ENCODE results near the gene LY9. TPM values are rescaled to one million over a fixed set of nuclear protein-coding genes. Genes with fewer than 3 reads are reported as not detected.
A peak's percentile ranks its signal among the peaks of the same experiment; 100 is the strongest.

Gene LY9, protein sequence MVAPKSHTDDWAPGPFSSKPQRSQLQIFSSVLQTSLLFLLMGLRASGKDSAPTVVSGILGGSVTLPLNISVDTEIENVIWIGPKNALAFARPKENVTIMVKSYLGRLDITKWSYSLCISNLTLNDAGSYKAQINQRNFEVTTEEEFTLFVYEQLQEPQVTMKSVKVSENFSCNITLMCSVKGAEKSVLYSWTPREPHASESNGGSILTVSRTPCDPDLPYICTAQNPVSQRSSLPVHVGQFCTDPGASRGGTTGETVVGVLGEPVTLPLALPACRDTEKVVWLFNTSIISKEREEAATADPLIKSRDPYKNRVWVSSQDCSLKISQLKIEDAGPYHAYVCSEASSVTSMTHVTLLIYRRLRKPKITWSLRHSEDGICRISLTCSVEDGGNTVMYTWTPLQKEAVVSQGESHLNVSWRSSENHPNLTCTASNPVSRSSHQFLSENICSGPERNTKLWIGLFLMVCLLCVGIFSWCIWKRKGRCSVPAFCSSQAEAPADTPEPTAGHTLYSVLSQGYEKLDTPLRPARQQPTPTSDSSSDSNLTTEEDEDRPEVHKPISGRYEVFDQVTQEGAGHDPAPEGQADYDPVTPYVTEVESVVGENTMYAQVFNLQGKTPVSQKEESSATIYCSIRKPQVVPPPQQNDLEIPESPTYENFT
- total RNA-seq: 1 to 10 TPM; 1.3 to 8.0 TPM

DNA sequence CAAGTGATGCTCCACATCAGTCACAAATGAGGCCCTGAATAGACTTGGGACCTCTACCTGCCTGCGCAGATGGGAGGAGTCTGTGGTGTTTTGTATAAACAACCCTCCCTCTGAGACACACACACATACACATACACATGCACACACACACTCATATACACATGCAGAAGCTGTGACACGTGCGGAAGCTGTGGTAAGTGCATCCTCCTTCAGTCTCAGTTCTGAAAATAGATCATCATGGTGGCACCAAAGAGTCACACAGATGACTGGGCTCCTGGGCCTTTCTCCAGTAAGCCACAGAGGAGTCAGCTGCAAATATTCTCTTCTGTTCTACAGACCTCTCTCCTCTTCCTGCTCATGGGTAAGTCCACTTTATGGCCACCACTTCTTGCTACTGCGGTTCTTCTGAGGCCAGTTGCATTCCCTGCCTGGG is at the start of gene LY9:
Gene LY9, plus strand, starts transcription at position 224 of the 433 bp plus-strand sequence. Its CDS starts 14 bp downstream, at position 238.
- Mint-ChIP-seq H3K4me3 (peak within 1 kb of the TSS; percentile 74), H3K36me3 (peaks cover 8% of the 10 kb centered on the region), H3K4me1 (peaks cover 59% of the 10 kb centered on the region), H3K27ac (peak within 1 kb of the TSS; percentile 89), H3K27me3 (peaks cover 27% of the 10 kb centered on the region), H3K9me3 (ENCODE audit: low read depth) (no peaks in the 10 kb centered on the region)
- CTCF ChIA-PET: interaction anchor here (0.5 to 13.3 kb wide), 18 partner anchors 11 to 949 kb away, joined by 3 to 133 read pairs (median 4); partner anchors contain the start of genes CD244 and ITLN2
- DNase-seq (peak; percentile 93), ATAC-seq (peak; percentile 92)

GRCh38 chr1:160746836-160747500 is 49.0 kb upstream of the LY9 start:
- Mint-ChIP-seq H3K9me3 (ENCODE audit: low read depth) (no peaks in the 10 kb centered on the region), H3K27me3 (no peaks in the 10 kb centered on the region), H3K4me1 (peaks cover 93% of the 10 kb centered on the region), H3K27ac (peak overlapping the region; percentile 14), H3K4me3 (no peak overlapping the region), H3K36me3 (peaks cover 72% of the 10 kb centered on the region)
- DNase-seq: no peak
- CTCF ChIA-PET: interaction anchor here (1.1 to 7.6 kb wide), 10 partner anchors 8 to 243 kb away, joined by 3 to 70 read pairs (median 8); partner anchors contain the start of gene SLAMF7
- no peak for ATAC-seq

GRCh38 chr1:160747717-160748116 is 48.3 kb upstream of the LY9 start:
- no peak for ATAC-seq
- Mint-ChIP-seq H3K27ac (peak overlapping the region; percentile 60), H3K4me1 (peaks cover 93% of the 10 kb centered on the region), H3K9me3 (ENCODE audit: low read depth) (no peaks in the 10 kb centered on the region), H3K27me3 (no peaks in the 10 kb centered on the region), H3K36me3 (peaks cover 73% of the 10 kb centered on the region), H3K4me3 (no peak overlapping the region)
- no peak for DNase-seq
- CTCF ChIA-PET: interaction anchor here (0.8 to 7.6 kb wide), 12 partner anchors 8 to 243 kb away, joined by 3 to 70 read pairs (median 6); partner anchors contain the start of gene SLAMF7

DNA sequence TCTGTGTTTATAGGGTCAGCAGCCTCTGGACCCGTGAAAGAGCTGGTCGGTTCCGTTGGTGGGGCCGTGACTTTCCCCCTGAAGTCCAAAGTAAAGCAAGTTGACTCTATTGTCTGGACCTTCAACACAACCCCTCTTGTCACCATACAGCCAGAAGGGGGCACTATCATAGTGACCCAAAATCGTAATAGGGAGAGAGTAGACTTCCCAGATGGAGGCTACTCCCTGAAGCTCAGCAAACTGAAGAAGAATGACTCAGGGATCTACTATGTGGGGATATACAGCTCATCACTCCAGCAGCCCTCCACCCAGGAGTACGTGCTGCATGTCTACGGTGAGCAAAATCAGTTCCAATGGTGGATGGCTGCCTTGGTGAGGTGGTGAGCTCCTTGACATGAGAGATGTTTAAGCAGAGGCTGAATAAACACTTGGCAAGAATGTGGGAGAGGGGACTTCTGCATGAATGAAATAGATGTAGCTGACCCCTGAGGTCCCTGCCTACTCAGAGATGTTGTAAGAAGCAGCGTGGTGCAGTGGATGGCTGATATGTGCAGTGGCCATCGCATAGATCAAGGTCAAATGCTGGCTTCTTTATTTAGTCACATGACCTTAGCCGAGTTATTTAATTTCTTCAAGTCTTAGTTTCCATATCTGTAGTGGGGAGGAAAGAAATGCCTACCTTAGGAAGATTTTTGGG is 47.6 kb upstream of the LY9 start:
- H3K27me3 Mint-ChIP-seq: no peaks in the 10 kb centered on the region
- CTCF ChIA-PET: interaction anchor here (0.8 to 7.6 kb wide), 15 partner anchors 7 to 242 kb away, joined by 3 to 70 read pairs (median 4); partner anchors contain the start of gene SLAMF7
- H3K4me3 Mint-ChIP-seq: no peak overlapping the region
- peaks cover 93% of the 10 kb centered on the region for H3K4me1 Mint-ChIP-seq
- peak overlapping the region; percentile 3 for H3K27ac Mint-ChIP-seq
- H3K9me3 Mint-ChIP-seq (ENCODE audit: low read depth): no peaks in the 10 kb centered on the region
- no peak for DNase-seq
- peaks cover 75% of the 10 kb centered on the region for H3K36me3 Mint-ChIP-seq
- no peak for ATAC-seq

DNA sequence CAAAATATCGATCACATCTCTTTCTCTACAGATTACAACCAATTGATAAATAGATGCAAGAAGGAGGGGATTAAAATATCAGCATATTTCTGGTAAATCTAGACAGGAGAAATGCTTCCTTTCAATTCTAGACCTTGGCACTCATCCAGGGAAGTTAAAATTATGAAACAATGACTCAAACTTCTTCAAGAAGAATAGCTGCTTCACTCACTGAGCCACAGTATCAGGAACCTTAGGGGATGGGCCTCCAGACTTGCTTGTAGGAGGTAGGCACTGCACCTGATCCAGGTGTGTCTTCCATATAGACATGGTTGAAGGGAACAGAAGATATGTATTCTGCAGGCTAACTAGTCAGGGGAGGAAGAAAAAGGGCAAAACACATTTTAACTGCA is 47.1 kb upstream of the LY9 start:
- ATAC-seq (no peak), DNase-seq (no peak)
- H3K27ac Mint-ChIP-seq: peak overlapping the region; percentile 0
- H3K27me3 Mint-ChIP-seq: no peaks in the 10 kb centered on the region
- H3K4me3 Mint-ChIP-seq: no peak overlapping the region
- H3K36me3 Mint-ChIP-seq: peaks cover 76% of the 10 kb centered on the region
- peaks cover 87% of the 10 kb centered on the region for H3K4me1 Mint-ChIP-seq
- H3K9me3 Mint-ChIP-seq (ENCODE audit: low read depth): no peaks in the 10 kb centered on the region
- CTCF ChIA-PET: interaction anchor here (0.8 to 7.6 kb wide), 13 partner anchors 7 to 242 kb away, joined by 3 to 70 read pairs (median 4); partner anchors contain the start of gene SLAMF7

- H3K4me1 Mint-ChIP-seq: peaks cover 80% of the 10 kb centered on the region
- H3K36me3 Mint-ChIP-seq: peaks cover 74% of the 10 kb centered on the region
- H3K27me3 Mint-ChIP-seq: no peaks in the 10 kb centered on the region
- ATAC-seq: no peak
- peak overlapping the region; percentile 82 for H3K27ac Mint-ChIP-seq
- H3K4me3 Mint-ChIP-seq: no peak overlapping the region
- no peaks in the 10 kb centered on the region for H3K9me3 Mint-ChIP-seq (ENCODE audit: low read depth)
- DNase-seq: no peak
- CTCF ChIA-PET: interaction anchor here (3.7 kb wide), 1 partner anchor 18 kb away, joined by 32 read pairs; no protein-coding TSS in a partner anchor
These were observed 45.4 kb upstream of the LY9 start for GRCh38 chr1:160750608-160751007.

DNA sequence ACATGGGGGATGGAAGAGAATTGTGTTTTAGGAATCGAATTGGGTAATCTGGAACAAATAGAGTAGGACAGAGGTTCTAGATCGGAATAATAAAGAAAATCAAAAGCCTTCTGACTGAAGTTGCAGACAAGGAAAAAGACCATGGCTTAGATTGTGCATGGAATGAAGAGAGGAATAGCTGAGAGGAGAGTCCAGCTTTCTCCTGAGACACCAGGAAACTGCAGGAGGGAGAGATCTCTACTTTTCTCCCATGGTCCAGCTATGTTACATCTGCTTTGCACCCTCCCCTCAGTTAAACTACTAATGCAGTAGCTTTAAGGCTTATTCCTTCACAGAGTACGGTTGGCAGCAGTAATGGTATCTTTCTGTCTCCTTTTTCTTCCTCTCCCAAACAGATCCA is 43.6 kb upstream of the LY9 start:
- H3K4me1 Mint-ChIP-seq: peaks cover 81% of the 10 kb centered on the region
- CTCF ChIA-PET: interaction anchor here (1.0 to 1.7 kb wide), 5 partner anchors 13 to 125 kb away, joined by 4 read pairs; partner anchors contain the start of gene SLAMF7
- no peak for ATAC-seq
- H3K27me3 Mint-ChIP-seq: no peaks in the 10 kb centered on the region
- no peaks in the 10 kb centered on the region for H3K9me3 Mint-ChIP-seq (ENCODE audit: low read depth)
- H3K27ac Mint-ChIP-seq: peak overlapping the region; percentile 81
- no peak for DNase-seq
- H3K4me3 Mint-ChIP-seq: no peak overlapping the region
- peaks cover 74% of the 10 kb centered on the region for H3K36me3 Mint-ChIP-seq

DNA sequence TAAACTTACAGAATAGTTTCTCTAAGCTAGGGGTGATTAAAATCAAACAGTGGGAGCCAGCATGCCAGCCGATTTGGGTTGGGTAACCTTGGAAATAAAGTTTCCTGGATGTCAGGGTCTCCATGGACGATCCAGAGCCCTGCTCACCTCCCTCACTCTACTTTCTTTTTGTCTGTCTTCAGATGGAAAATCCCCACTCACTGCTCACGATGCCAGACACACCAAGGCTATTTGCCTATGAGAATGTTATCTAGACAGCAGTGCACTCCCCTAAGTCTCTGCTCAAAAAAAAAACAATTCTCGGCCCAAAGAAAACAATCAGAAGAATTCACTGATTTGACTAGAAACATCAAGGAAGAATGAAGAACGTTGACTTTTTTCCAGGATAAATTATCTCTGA is 43.0 kb upstream of the LY9 start:
- no peak overlapping the region for H3K4me3 Mint-ChIP-seq
- CTCF ChIA-PET: interaction anchor here (1.0 to 1.7 kb wide), 5 partner anchors 9 to 124 kb away, joined by 4 to 5 read pairs (median 4); partner anchors contain the start of gene SLAMF7
- no peaks in the 10 kb centered on the region for H3K27me3 Mint-ChIP-seq
- no peak for DNase-seq
- peaks cover 72% of the 10 kb centered on the region for H3K36me3 Mint-ChIP-seq
- no peaks in the 10 kb centered on the region for H3K9me3 Mint-ChIP-seq (ENCODE audit: low read depth)
- no peak overlapping the region for H3K27ac Mint-ChIP-seq
- peaks cover 80% of the 10 kb centered on the region for H3K4me1 Mint-ChIP-seq
- ATAC-seq: no peak

- DNase-seq (no peak), ATAC-seq (no peak)
- no peak overlapping the region for H3K4me3 Mint-ChIP-seq
- H3K27me3 Mint-ChIP-seq: no peaks in the 10 kb centered on the region
- no peaks in the 10 kb centered on the region for H3K9me3 Mint-ChIP-seq (ENCODE audit: low read depth)
- H3K27ac Mint-ChIP-seq: no peak overlapping the region
- peaks cover 65% of the 10 kb centered on the region for H3K36me3 Mint-ChIP-seq
- H3K4me1 Mint-ChIP-seq: peaks cover 75% of the 10 kb centered on the region
- CTCF ChIA-PET: interaction anchor here (1.4 to 1.5 kb wide), 2 partner anchors 9 to 14 kb away, joined by 5 read pairs; no protein-coding TSS in a partner anchor
These were observed 42.4 kb upstream of the LY9 start for GRCh38 chr1:160753594-160753993.

DNA sequence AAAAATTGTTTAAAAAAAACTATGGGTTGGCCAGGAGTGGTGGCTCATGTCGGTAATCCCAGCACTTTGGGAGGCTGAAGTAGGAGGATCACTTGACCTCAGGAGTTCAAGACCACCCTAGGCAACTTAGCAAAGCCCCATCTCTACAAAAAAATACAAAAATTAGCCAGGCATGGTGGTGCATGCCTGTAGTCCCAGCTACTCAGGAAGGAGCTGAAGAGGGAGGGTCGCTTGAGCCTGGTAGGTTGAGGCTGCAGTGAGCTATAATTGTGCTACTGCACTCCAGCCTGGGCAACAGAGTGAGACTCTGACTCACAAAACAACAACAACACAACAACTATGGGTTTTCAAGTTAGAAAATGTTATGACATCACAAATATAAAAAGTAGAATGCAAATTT is 40.5 kb upstream of the LY9 start:
- no peaks in the 10 kb centered on the region for H3K9me3 Mint-ChIP-seq (ENCODE audit: low read depth)
- H3K27ac Mint-ChIP-seq: peak overlapping the region; percentile 94
- no peaks in the 10 kb centered on the region for H3K27me3 Mint-ChIP-seq
- no peak overlapping the region for H3K4me3 Mint-ChIP-seq
- no peak for DNase-seq
- ATAC-seq: no peak
- peaks cover 66% of the 10 kb centered on the region for H3K4me1 Mint-ChIP-seq
- H3K36me3 Mint-ChIP-seq: peaks cover 53% of the 10 kb centered on the region
- CTCF ChIA-PET: interaction anchor here (0.8 to 2.7 kb wide), 15 partner anchors 8 to 80 kb away, joined by 3 to 35 read pairs (median 7); partner anchors contain the start of gene CD48

GRCh38 chr1:160755911-160756848 is 39.8 kb upstream of the LY9 start:
- CTCF ChIA-PET: interaction anchor here (0.8 to 2.7 kb wide), 16 partner anchors 8 to 81 kb away, joined by 3 to 35 read pairs (median 7); partner anchors contain the start of genes CD48 and SLAMF7
- H3K27me3 Mint-ChIP-seq: no peaks in the 10 kb centered on the region
- ATAC-seq (peak; percentile 83), DNase-seq (peak; percentile 84)
- H3K4me1 Mint-ChIP-seq: peaks cover 61% of the 10 kb centered on the region
- H3K9me3 Mint-ChIP-seq (ENCODE audit: low read depth): peaks cover 2% of the 10 kb centered on the region
- peaks cover 49% of the 10 kb centered on the region for H3K36me3 Mint-ChIP-seq
- peak overlapping the region; percentile 25 for H3K4me3 Mint-ChIP-seq
- H3K27ac Mint-ChIP-seq: peak overlapping the region; percentile 94
